IMR-90 (cell line): ENCODE results near the gene PRSS37. TPM values are rescaled to one million over a fixed set of nuclear protein-coding genes. Genes with fewer than 3 reads are reported as not detected.

Experiments
- ATAC-seq: fragments of 200-7000 bp; cut with Tn5 transposase; 2 replicates; pipeline ENCODE4 v1.9.1; 2020; ENCODE audit warnings: low read depth, mild to moderate bottlenecking, moderate library complexity
- BruUV-seq: library from RNA; stranded (reverse); fragments of 400-500 nt; replicated peaks from 2 replicates; lab custom pipeline; 2021; lab: Mats Ljungman, UMichigan
- CTCF ChIA-PET: fragments of 300-600 bp; formaldehyde crosslinking; extraction: SDS; loops from one replicate; lab custom pipeline; 2021; ENCODE audit warnings: antibody characterized with exemption; lab: Yijun Ruan, JAX
- POLR2A ChIA-PET: fragments of 300-600 bp; sonication (Branson Sonifier 250); formaldehyde crosslinking; loops from one replicate; lab custom pipeline; 2022; ENCODE audit warnings: antibody characterized with exemption; ENCODE audit not compliant: unreplicated experiment; lab: Charles Lee
- DNase-seq: peaks from one replicate; pipeline ENCODE4 v3.0.0; 2013
- H2AFZ ChIP-seq: replicated peaks from 2 replicates; pipeline ENCODE3; 2013; ENCODE audit warnings: low read length, mild to moderate bottlenecking; ENCODE audit not compliant: poor library complexity
- H2AK5ac ChIP-seq: 2 replicates; pipeline ENCODE4 v1.6.1; 2013; ENCODE audit warnings: low read depth, low read length, inconsistent platforms
- H2AK9ac ChIP-seq: replicated peaks from 2 replicates; pipeline ENCODE3; 2013; ENCODE audit warnings: mild to moderate bottlenecking, low read depth, low read length, moderate library complexity; ENCODE audit not compliant: poor library complexity
- H2BK120ac ChIP-seq: 2 replicates; pipeline ENCODE4 v1.6.1; 2013; ENCODE audit warnings: low read depth, low read length, inconsistent platforms
- H2BK15ac ChIP-seq: 3 replicates; pipeline ENCODE4 v1.6.1; 2013; ENCODE audit warnings: low read depth, low read length, inconsistent platforms
- H2BK20ac ChIP-seq: 2 replicates; pipeline ENCODE4 v1.6.1; 2013; ENCODE audit warnings: low read depth, mild to moderate bottlenecking, inconsistent platforms, low read length, moderate library complexity
- H2BK5ac ChIP-seq: 2 replicates; pipeline ENCODE4 v1.6.1; 2013; ENCODE audit warnings: mild to moderate bottlenecking, low read depth, low read length, inconsistent platforms; ENCODE audit not compliant: poor library complexity, severe bottlenecking
- H3K14ac ChIP-seq: replicated peaks from 2 replicates; pipeline ENCODE4 v1.6.1; 2013; ENCODE audit warnings: low read depth, low read length, inconsistent platforms
- H3K18ac ChIP-seq: 2 replicates; pipeline ENCODE4 v1.6.1; 2013; ENCODE audit warnings: low read depth, low read length, control low read depth
- H3K23ac ChIP-seq: 2 replicates; pipeline ENCODE4 v1.6.1; 2013; ENCODE audit warnings: low read depth, low read length, inconsistent platforms
- H3K27ac ChIP-seq: 2 replicates; pipeline ENCODE4 v1.5.1; 2013; ENCODE audit warnings: mild to moderate bottlenecking, control low read depth, low read length; ENCODE audit not compliant: insufficient read depth
- H3K27me3 ChIP-seq: 2 replicates; pipeline ENCODE4 v1.6.1; 2013; ENCODE audit warnings: low read length; ENCODE audit not compliant: control insufficient read depth, insufficient read depth
- H3K36me3 ChIP-seq: 2 replicates; pipeline ENCODE4 v1.6.1; 2013; ENCODE audit warnings: low read length, mixed read lengths; ENCODE audit not compliant: control insufficient read depth, insufficient read depth
- H3K4ac ChIP-seq: 2 replicates; pipeline ENCODE4 v1.6.1; 2013; ENCODE audit warnings: low read depth, low read length, inconsistent platforms
- H3K4me1 ChIP-seq: 2 replicates; pipeline ENCODE4 v1.6.1; 2013; ENCODE audit warnings: low read length, mixed read lengths; ENCODE audit not compliant: control insufficient read depth, insufficient read depth
- H3K4me2 ChIP-seq: 2 replicates; pipeline ENCODE4 v1.6.1; 2013; ENCODE audit warnings: low read depth, mild to moderate bottlenecking, control low read depth, low read length, moderate library complexity
- H3K4me3 ChIP-seq: 2 replicates; pipeline ENCODE4 v1.5.1; 2013; ENCODE audit warnings: low read depth, mild to moderate bottlenecking, control low read depth, low read length, moderate library complexity; ENCODE audit not compliant: insufficient read depth
- H3K56ac ChIP-seq: 2 replicates; pipeline ENCODE4 v1.6.1; 2013; ENCODE audit warnings: low read length, inconsistent platforms; ENCODE audit not compliant: insufficient read depth; ENCODE audit errors: extremely low read depth
- H3K79me1 ChIP-seq, 2 experiments: 2 replicates each; pipeline ENCODE4 v1.6.1; 2013; ENCODE audit warnings: low read length in 2 of 2, inconsistent platforms in 1 of 2, low read depth in 1 of 2
- H3K9ac ChIP-seq: 2 replicates; pipeline ENCODE4 v1.6.1; 2013; ENCODE audit warnings: low read depth, low read length, control low read depth
- H3K9me1 ChIP-seq: 2 replicates; pipeline ENCODE4 v1.6.1; 2013; ENCODE audit warnings: low read length, inconsistent platforms; ENCODE audit not compliant: insufficient read depth
- H3K9me3 ChIP-seq: 2 replicates; pipeline ENCODE4 v1.6.1; 2013; ENCODE audit warnings: low read length; ENCODE audit not compliant: control insufficient read depth, insufficient read depth
- H4K20me1 ChIP-seq: 2 replicates; pipeline ENCODE4 v1.6.1; 2013; ENCODE audit warnings: low read length, inconsistent platforms; ENCODE audit not compliant: insufficient read depth
- H4K5ac ChIP-seq: 2 replicates; pipeline ENCODE4 v1.6.1; 2013; ENCODE audit warnings: mild to moderate bottlenecking, low read depth, low read length, control low read depth
- H4K8ac ChIP-seq, 2 experiments: 2 replicates each; pipeline ENCODE4 v1.6.1; 2013; ENCODE audit warnings: low read depth in 2 of 2, low read length in 2 of 2, control low read depth in 1 of 2, inconsistent platforms in 1 of 2
- H4K91ac ChIP-seq: 2 replicates; pipeline ENCODE4 v1.6.1; 2013; ENCODE audit warnings: low read depth, low read length, inconsistent platforms; ENCODE audit not compliant: insufficient read depth
- CTCF ChIP-seq: conservative IDR thresholded peaks from 2 replicates; pipeline ENCODE4 v1.5.1; 2012; ENCODE audit warnings: mild to moderate bottlenecking, low read depth, low read length, improper control_type of control experiment
- MXI1 ChIP-seq: IDR thresholded peaks from 2 replicates; pipeline ENCODE4 v1.6.1; 2012; ENCODE audit warnings: low read depth, mild to moderate bottlenecking, low read length, moderate library complexity, borderline replicate concordance
- NFE2L2 ChIP-seq: fragments of 150-350 bp; IDR thresholded peaks from 2 replicates; pipeline ENCODE4 v1.6.1; 2016; ENCODE audit warnings: low read depth, mild to moderate bottlenecking, low read length
- RAD21 ChIP-seq: IDR thresholded peaks from 2 replicates; pipeline ENCODE4 v1.6.1; 2012; ENCODE audit warnings: low read length, improper control_type of control experiment
- RFX5 ChIP-seq: IDR thresholded peaks from 2 replicates; pipeline ENCODE4 v1.8.0; 2012; ENCODE audit warnings: low read depth, mild to moderate bottlenecking, low read length, moderate library complexity
- USF2 ChIP-seq: fragments of 150-350 bp; IDR thresholded peaks from 2 replicates; pipeline ENCODE4 v1.6.1; 2017; ENCODE audit warnings: mild to moderate bottlenecking, antibody characterized with exemption, low read length, low read depth
- WGBS, 2 experiments: methylation state at CpG; one replicate each; pipeline versions ENCODE4 v1.1.5 to v1.1.7; 2013; ENCODE audit warnings: missing lambda C conversion rate in 2 of 2; ENCODE audit not compliant: insufficient read length in 1 of 2; ENCODE audit errors: extremely low coverage in 2 of 2; 5-methylcytosine and 5-hydroxymethylcytosine counted together
- dilution Hi-C: fragments of 300-500 bp; cut with HindIII; formaldehyde crosslinking; loops from one replicate; pipeline ENCODE4 v1.14.3; 2018; ENCODE audit warnings: low sequenced_read_pairs; ENCODE audit not compliant: unreplicated experiment
- in situ Hi-C: fragments of 300-500 bp; cut with MboI; formaldehyde crosslinking; loops from 3 replicates; pipeline ENCODE4 v1.14.3; 2019; ENCODE audit warnings: low sequenced_read_pairs, inconsistent platforms, mixed read lengths
- intact Hi-C: fragments of 100-400 bp; cut with micrococcal nuclease; formaldehyde crosslinking; loops from 2 replicates; pipeline ENCODE4 v1.10.0; 2022
- polyA plus RNA-seq, 3 experiments: library from polyadenylated mRNA; depleted of rRNA; stranded (reverse); fragments of >200 nt; gene quantifications; 2 replicates each; pipeline ENCODE4 v1.2.3, GENCODE V29; 2012; ENCODE audit warnings: low replicate concordance in 1 of 3
- total RNA-seq: library from RNA; depleted of rRNA; stranded (reverse); fragments of >200 nt; gene quantifications from 2 replicates; pipeline ENCODE4 v1.2.3, GENCODE V29; 2012

Gene PRSS37
- total and polyA plus RNA-seq, 2 of the 4 experiments (the other 2 are of a cell fraction), result not detected

- TF ChIP-seq RAD21 (no peak), NFE2L2 (no peak), CTCF (no peak), RFX5 (no peak), MXI1 (no peak), USF2 (no peak)
- Histone ChIP-seq H2AK5ac (no peak overlapping the region), H2BK20ac (no peak overlapping the region), H4K91ac (no peak overlapping the region), H3K4me2 (no peak overlapping the region), H2BK15ac (no peak overlapping the region), H4K20me1 (no peaks in the 10 kb centered on the region), H3K4ac (no peak overlapping the region), H3K36me3 (no peaks in the 10 kb centered on the region), H3K79me1 (no peaks in the 10 kb centered on the region), H3K27ac (no peak overlapping the region), H3K9me1 (no peaks in the 10 kb centered on the region), H3K9me3 (peaks cover 18% of the 10 kb centered on the region), H2BK120ac (no peak overlapping the region), H2AK9ac (no peak overlapping the region), H2BK5ac (no peak overlapping the region), H3K56ac (no peak overlapping the region), H4K8ac (no peak overlapping the region), H2AFZ (no peak overlapping the region), H3K4me3 (no peak overlapping the region), H3K14ac (no peak overlapping the region), H4K5ac (no peak overlapping the region), H3K9ac (no peak overlapping the region), H3K23ac (no peak overlapping the region), H3K18ac (no peak overlapping the region), H3K4me1 (no peaks in the 10 kb centered on the region), H3K27me3 (no peaks in the 10 kb centered on the region)
- BruUV-seq, result no TSS peak
- ChIA-PET CTCF (no interaction called here), POLR2A (no interaction called here)
- intact Hi-C loops (no loop called here), in situ Hi-C loops (no loop called here), dilution Hi-C loops (no loop called here)
- ATAC-seq (no peak), DNase-seq (no peak)
- no CpG with 5 or more reads among the region's 5 CpGs for WGBS, 2 experiments
Observed at GRCh38 chr7:141847996-141848395, 6.7 kb upstream of the PRSS37 start.
